ENCODE data around the gene FAM78B. TPM values are rescaled to one million over a fixed set of nuclear protein-coding genes. Genes with fewer than 3 reads are reported as not detected.
A peak's percentile ranks its signal among the peaks of the same experiment; 100 is the strongest.

Gene FAM78B
- total RNA-seq, 2 donors from 2014 or later, result 0.47 TPM; not detected in 1

DNA sequence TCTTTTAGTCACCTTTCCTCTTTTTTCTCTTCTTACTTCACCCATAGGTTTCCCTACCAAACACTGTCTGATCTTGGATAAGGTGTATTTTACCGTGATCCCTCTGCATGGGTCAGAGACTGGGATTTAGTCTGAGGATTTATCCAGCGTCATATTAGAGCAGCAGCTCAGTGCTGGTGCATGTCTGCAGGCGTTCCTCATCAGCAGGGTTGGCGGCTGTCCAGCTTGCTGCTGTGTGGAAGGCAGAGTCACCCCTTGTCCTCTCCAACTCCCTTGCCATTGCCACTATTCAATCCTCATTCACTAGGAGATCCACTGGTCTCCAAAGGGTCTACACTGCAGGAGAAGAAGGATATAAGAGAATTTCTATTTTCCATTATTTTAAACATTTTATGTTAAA, 7.3 kb upstream of the FAM78B start:
- no peaks in the 10 kb centered on the region for H3K36me3 Mint-ChIP-seq
- H3K27ac Mint-ChIP-seq, result no peak overlapping the region
- ATAC-seq (no peak), DNase-seq (ENCODE audit: low spot score) (no peak)
- peaks cover 27 to 32% of the 10 kb centered on the region in 2 donors for H3K27me3 Mint-ChIP-seq
- no peaks in the 10 kb centered on the region for H3K4me1 Mint-ChIP-seq (ENCODE audit: low read depth in 2 of 2)
- H3K9me3 Mint-ChIP-seq, result peaks cover 5% of the 10 kb centered on the region
- no peak overlapping the region for H3K4me3 Mint-ChIP-seq

DNA sequence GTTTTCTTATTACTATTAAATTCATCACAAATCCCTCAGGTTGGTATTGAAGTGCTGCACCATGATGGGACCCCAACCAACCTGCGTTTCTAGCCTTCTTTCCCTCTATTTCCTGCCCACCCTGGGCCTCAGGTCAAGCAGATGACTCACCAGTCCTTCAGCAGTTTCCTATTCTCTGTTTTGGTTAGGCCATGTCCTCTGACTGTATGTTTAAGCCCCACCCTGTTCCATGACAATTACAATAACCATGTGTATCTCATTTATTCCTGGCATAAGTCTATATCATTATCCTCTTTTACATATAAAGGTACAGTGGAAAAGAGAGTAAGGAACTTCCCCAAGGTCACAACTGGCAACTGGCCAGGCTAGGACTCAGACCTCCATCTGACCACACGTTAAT, 5.3 kb upstream of the FAM78B start:
- ATAC-seq (no peak), DNase-seq (ENCODE audit: low spot score) (no peak)
- H3K4me1 Mint-ChIP-seq (ENCODE audit: low read depth in 2 of 2), result no peaks in the 10 kb centered on the region
- no peak overlapping the region for H3K4me3 Mint-ChIP-seq
- H3K9me3 Mint-ChIP-seq, result peaks cover 5% of the 10 kb centered on the region
- H3K27me3 Mint-ChIP-seq, result peaks cover 34 to 39% of the 10 kb centered on the region in 2 donors
- H3K27ac Mint-ChIP-seq, result no peak overlapping the region
- no peaks in the 10 kb centered on the region for H3K36me3 Mint-ChIP-seq

DNA sequence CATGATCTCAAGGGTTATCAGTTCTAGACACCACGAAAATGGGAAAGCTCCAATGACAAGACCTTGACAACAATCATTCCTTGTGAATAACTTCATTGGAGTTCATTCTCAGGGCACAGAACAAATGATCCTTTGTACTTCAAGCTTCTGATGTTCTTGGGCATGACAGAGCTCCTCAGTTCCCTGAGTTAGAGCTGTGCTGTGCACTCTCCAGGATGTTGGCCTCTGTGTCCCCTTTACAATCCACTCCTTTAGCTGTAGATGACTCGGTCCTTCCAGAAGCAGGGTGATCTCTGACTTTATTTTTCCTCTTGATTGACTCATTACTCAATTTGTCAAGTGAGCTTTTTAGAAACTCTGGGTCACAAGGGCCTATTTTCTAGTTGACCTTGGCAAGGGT, 3.9 kb upstream of the FAM78B start:
- ATAC-seq, result no peak
- H3K9me3 Mint-ChIP-seq, result no peaks in the 10 kb centered on the region
- H3K27me3 Mint-ChIP-seq, result peaks cover 28 to 31% of the 10 kb centered on the region in 2 donors
- H3K36me3 Mint-ChIP-seq, result no peaks in the 10 kb centered on the region
- no peak overlapping the region for H3K4me3 Mint-ChIP-seq
- DNase-seq (ENCODE audit: low spot score), result no peak
- peaks cover 0 to 2% of the 10 kb centered on the region in 2 donors for H3K4me1 Mint-ChIP-seq (ENCODE audit: low read depth in 2 of 2)
- H3K27ac Mint-ChIP-seq, result peak overlapping the region in 1 of 2 donors; percentile 25

DNA sequence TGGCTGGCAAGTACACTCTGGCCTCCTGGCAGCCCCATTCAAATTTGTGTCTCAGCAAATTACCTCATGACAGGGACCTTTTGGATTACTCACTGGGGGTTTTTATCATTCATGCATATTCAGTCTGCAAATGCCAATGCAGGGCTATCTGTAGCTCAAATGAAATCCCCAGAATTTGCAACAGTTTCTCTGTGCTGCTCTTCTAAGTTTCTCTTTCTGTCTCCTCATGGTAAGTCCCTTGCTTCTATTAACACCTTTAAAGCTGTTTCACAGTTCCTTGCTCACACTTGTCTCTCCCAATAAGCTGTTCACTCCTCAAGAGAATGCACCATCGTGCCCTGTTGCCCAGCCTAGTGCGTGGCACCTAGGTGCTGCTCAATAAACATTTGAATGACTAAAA, 3.3 kb upstream of the FAM78B start:
- no peaks in the 10 kb centered on the region for H3K36me3 Mint-ChIP-seq
- ATAC-seq (peak; percentile 12 to 41), DNase-seq (ENCODE audit: low spot score) (no peak)
- peaks cover 0 to 5% of the 10 kb centered on the region in 2 donors for H3K4me1 Mint-ChIP-seq (ENCODE audit: low read depth in 2 of 2)
- no peak overlapping the region for H3K4me3 Mint-ChIP-seq
- no peaks in the 10 kb centered on the region for H3K9me3 Mint-ChIP-seq
- no peak overlapping the region for H3K27ac Mint-ChIP-seq
- peaks cover 28 to 31% of the 10 kb centered on the region in 2 donors for H3K27me3 Mint-ChIP-seq

DNA sequence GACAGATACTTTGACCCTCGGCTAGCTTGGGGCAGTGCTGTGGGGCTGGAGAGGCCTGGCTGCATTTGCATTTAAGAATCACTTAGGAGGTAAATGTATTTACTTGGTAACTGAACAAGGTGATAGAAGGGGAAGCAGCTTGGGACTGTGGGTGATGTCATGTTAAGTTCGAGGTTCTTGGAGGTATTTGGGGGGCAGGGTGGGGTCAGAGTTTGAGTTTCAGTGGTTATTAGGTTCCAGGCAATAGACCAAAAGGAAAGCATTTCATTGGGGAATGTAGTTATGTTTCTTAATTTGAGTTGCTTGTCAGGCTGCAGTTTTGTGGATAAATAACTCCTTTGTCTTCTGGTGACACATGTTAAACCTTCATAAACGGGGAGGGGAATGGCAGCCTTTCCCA, 2.4 kb upstream of the FAM78B start:
- ATAC-seq (no peak), DNase-seq (ENCODE audit: low spot score) (no peak)
- no peaks in the 10 kb centered on the region for H3K9me3 Mint-ChIP-seq
- peaks cover 0 to 5% of the 10 kb centered on the region in 2 donors for H3K4me1 Mint-ChIP-seq (ENCODE audit: low read depth in 2 of 2)
- peaks cover 28 to 31% of the 10 kb centered on the region in 2 donors for H3K27me3 Mint-ChIP-seq
- no peaks in the 10 kb centered on the region for H3K36me3 Mint-ChIP-seq
- H3K27ac Mint-ChIP-seq, result no peak overlapping the region
- H3K4me3 Mint-ChIP-seq, result no peak overlapping the region

DNA sequence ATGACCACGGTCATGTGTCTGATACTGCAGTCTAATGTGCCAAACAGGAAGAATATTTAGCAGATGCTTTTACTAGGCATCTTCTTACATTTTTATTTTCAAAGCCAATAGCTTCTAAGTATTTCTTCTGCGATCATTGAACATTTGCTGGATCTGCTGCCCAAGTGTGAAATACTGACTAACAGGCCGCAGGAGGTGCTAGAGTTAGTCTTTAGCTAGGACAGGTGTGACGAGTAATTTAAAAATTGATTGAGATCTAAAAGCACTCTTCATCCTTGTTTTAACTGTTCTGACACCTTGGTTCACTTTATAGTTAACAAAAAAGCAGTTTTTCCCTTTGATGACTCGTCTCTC, 748 bp upstream of the FAM78B start:
- ATAC-seq (no peak), DNase-seq (ENCODE audit: low spot score) (no peak)
- Mint-ChIP-seq H3K9me3 (no peaks in the 10 kb centered on the region), H3K27me3 (peaks cover 33 to 41% of the 10 kb centered on the region in 2 donors), H3K4me1 (ENCODE audit: low read depth in 2 of 2) (peaks cover 0 to 5% of the 10 kb centered on the region in 2 donors), H3K36me3 (no peaks in the 10 kb centered on the region), H3K27ac (no peak overlapping the region), H3K4me3 (peak overlapping the region; percentile 40)

DNA sequence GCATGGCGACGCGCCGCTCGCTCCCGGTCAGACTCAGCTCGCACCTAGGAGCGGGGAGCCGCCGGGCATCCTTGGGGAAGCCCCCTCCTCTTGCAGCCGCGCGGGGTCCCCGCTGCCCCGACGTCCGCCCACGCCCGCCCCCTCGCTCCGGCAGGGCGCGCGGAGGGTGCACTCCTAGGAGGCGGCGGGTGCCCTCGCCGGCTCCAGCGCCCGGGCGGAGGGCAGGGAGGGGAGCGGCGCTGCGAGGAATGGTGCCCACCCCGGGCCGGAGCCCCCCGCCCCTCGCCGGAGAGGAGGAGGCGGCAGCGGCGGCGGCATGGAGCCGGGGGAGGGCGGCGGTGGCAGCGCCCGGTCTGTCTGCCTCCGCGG, 488 bp downstream of the FAM78B start:
- no peaks in the 10 kb centered on the region for H3K9me3 Mint-ChIP-seq
- H3K4me3 Mint-ChIP-seq, result no peak overlapping the region
- H3K27ac Mint-ChIP-seq, result no peak overlapping the region
- DNase-seq (ENCODE audit: low spot score) (no peak), ATAC-seq (peak; percentile 19 to 25)
- peaks cover 42 to 51% of the 10 kb centered on the region in 2 donors for H3K27me3 Mint-ChIP-seq
- H3K4me1 Mint-ChIP-seq (ENCODE audit: low read depth in 2 of 2), result peaks cover 0 to 5% of the 10 kb centered on the region in 2 donors
- H3K36me3 Mint-ChIP-seq, result no peaks in the 10 kb centered on the region

DNA sequence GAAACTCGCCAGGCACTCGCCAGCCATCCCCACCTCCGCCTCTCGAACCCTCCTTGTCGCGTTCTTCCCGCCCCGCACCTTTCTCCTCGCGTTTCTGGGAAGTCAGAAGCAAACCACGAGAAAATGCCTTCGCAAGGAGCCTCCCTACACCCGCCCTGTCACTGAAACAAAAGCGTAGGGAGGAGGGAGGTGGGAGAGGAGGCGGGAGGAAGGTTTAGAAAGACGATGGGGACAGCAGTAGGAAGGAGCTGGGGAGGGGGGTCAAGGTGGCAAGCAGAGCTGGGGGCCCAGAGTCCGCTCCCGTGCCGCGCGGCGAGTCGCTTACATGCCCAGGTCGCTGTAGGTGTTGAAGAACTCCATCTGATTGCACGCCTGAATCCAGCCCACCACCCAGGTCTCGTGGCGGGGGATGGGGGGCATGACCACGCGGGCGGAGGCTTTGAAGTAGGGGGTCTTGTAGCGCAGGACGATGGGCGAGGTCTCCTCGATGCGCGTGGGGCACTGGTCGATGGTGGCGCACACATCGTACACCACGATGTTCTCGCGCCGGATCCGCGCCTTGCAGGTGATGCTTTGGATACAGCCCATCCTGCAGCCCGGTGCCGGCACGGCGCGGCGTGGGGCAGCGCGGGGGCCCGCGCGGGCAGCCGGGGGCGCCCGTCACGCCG, 1.0 kb downstream of the FAM78B start:
- H3K27ac Mint-ChIP-seq, result no peak overlapping the region
- peaks cover 43 to 55% of the 10 kb centered on the region in 2 donors for H3K27me3 Mint-ChIP-seq
- no peak for ATAC-seq
- H3K4me1 Mint-ChIP-seq (ENCODE audit: low read depth in 2 of 2), result peaks cover 0 to 5% of the 10 kb centered on the region in 2 donors
- H3K4me3 Mint-ChIP-seq, result peak overlapping the region; percentile 31
- H3K36me3 Mint-ChIP-seq, result no peaks in the 10 kb centered on the region
- DNase-seq (ENCODE audit: low spot score), result no peak
- H3K9me3 Mint-ChIP-seq, result no peaks in the 10 kb centered on the region

DNA sequence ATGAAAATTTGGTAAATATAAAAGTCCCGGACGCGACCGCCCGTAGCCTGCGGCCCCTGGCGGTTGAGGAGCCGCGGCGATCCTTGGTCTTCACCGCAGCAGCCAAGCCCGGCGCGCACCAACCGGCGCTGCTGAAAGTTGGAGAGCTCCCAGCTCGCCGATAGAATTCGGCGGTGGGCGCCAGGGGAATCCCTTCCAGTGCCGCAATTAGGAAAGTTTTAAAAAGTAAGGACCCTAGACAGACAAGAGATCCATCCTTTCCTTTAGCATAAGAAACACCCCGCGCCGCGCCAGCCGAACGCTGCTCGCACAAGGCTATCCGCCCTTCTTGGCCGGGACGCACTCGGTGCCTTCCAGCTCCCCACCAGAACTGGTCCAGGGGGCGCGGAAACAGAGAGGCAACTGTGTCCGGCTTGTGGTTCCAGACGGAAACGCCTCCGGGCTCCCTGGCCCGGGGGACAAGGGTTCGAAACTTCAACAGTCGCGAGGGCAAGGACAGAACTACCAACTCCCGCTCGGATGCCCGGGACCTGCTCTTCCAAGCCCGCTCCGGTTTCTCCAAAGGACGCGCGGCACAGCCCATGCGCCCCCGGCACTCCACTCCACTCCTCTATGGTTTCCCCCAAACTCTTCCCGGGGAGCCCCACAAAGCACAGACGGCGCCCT, 1.7 kb downstream of the FAM78B start:
- Mint-ChIP-seq H3K36me3 (no peaks in the 10 kb centered on the region), H3K4me1 (ENCODE audit: low read depth in 2 of 2) (peaks cover 0 to 5% of the 10 kb centered on the region in 2 donors), H3K27me3 (peaks cover 38 to 52% of the 10 kb centered on the region in 2 donors), H3K27ac (no peak overlapping the region), H3K9me3 (no peaks in the 10 kb centered on the region), H3K4me3 (peak overlapping the region; percentile 31)
- DNase-seq (ENCODE audit: low spot score) (no peak), ATAC-seq (no peak)

DNA sequence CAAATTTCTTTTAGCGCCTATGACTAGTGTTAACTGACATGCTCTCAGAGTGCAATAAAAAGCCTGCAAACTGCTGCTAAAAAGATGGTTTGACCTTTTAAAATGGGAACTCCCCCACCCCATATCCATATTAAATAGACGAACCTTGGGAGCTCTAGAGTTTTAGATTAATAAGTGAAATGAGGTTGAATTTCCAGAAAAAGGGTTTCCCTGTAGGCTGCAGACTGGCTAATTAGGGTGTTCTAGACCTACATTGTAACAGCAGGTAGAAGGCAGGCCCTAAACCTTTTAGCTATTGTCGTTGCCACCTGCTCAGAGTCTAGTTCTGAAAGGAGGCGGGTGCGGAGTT, 2.2 kb downstream of the FAM78B start:
- no peak overlapping the region for H3K27ac Mint-ChIP-seq
- no peaks in the 10 kb centered on the region for H3K9me3 Mint-ChIP-seq
- peaks cover 38 to 54% of the 10 kb centered on the region in 2 donors for H3K27me3 Mint-ChIP-seq
- no peak for DNase-seq (ENCODE audit: low spot score)
- no peaks in the 10 kb centered on the region for H3K36me3 Mint-ChIP-seq
- peaks cover 0 to 5% of the 10 kb centered on the region in 2 donors for H3K4me1 Mint-ChIP-seq (ENCODE audit: low read depth in 2 of 2)
- no peak for ATAC-seq
- no peak overlapping the region for H3K4me3 Mint-ChIP-seq

DNA sequence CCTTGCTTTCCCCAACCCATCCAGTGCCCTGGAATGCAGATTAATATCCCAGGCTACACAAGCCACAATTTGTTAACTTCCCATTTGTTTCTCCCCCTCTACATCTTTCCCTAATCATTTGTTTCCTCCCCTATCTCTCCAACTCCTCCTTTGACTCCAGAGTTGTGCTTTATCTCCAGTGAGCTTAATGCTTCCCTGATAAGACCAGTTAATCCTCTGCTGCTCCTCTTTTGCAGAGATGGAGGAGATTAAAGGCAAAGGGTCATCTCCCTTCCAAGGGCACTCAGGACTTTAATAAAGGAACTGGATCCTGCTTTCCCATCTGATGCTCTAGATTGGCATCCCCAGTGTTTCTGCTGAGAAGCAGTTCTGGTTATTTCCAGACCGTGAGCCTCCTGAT, 7.1 kb downstream of the FAM78B start:
- Mint-ChIP-seq H3K27me3 (peaks cover 19 to 41% of the 10 kb centered on the region in 2 donors), H3K4me1 (ENCODE audit: low read depth in 2 of 2) (no peaks in the 10 kb centered on the region), H3K9me3 (no peaks in the 10 kb centered on the region), H3K36me3 (no peaks in the 10 kb centered on the region), H3K27ac (no peak overlapping the region), H3K4me3 (no peak overlapping the region)
- ATAC-seq (no peak), DNase-seq (ENCODE audit: low spot score) (no peak)

DNA sequence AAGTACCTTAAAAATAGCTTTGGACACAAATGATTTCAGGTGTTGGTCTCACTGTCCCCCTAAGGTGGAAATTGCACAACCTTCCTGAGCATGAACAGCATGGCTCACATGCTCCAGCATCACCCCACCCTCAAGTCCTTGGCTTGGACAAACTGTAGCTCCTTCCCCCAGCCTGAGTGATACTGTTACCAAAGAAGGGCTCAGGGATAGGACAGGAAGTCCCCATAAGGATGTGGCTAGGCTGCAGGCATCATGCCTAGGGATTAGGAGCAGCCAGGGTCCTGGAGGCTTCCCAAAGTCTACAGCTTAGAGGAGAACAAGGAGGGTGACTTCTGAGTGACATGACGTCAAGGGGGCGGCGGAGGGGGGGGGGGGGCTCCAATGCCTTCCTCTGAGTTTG, 10.1 kb downstream of the FAM78B start:
- H3K4me3 Mint-ChIP-seq, result no peak overlapping the region
- H3K36me3 Mint-ChIP-seq, result no peaks in the 10 kb centered on the region
- H3K4me1 Mint-ChIP-seq (ENCODE audit: low read depth in 2 of 2), result no peaks in the 10 kb centered on the region
- ATAC-seq, result no peak
- no peak for DNase-seq (ENCODE audit: low spot score)
- H3K9me3 Mint-ChIP-seq, result no peaks in the 10 kb centered on the region
- H3K27ac Mint-ChIP-seq, result no peak overlapping the region
- H3K27me3 Mint-ChIP-seq, result peaks cover 8 to 25% of the 10 kb centered on the region in 2 donors

DNA sequence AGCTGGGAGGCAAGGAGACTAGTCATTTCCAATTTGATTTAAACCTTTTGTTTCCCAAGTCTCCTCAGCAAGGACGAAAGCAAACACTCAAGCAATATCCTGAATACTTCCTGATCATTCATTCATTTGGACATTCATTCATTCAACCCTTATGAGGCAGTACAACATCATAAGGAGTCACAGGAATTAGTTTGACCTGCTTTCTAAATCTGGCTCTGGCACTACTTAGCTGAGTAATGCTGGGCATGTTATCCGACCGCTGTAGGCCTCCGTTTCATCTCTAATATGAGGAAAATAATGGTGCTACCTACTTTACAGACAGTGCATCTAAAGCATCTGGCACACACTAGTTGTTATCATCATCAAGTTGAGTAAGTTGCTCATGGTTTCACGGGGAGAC, 11.7 kb downstream of the FAM78B start:
- H3K4me1 Mint-ChIP-seq (ENCODE audit: low read depth in 2 of 2), result no peaks in the 10 kb centered on the region
- no peaks in the 10 kb centered on the region for H3K9me3 Mint-ChIP-seq
- no peaks in the 10 kb centered on the region for H3K36me3 Mint-ChIP-seq
- peaks cover 2 to 13% of the 10 kb centered on the region in 2 donors for H3K27me3 Mint-ChIP-seq
- no peak for DNase-seq (ENCODE audit: low spot score)
- H3K4me3 Mint-ChIP-seq, result no peak overlapping the region
- no peak overlapping the region for H3K27ac Mint-ChIP-seq
- ATAC-seq, result no peak

DNA sequence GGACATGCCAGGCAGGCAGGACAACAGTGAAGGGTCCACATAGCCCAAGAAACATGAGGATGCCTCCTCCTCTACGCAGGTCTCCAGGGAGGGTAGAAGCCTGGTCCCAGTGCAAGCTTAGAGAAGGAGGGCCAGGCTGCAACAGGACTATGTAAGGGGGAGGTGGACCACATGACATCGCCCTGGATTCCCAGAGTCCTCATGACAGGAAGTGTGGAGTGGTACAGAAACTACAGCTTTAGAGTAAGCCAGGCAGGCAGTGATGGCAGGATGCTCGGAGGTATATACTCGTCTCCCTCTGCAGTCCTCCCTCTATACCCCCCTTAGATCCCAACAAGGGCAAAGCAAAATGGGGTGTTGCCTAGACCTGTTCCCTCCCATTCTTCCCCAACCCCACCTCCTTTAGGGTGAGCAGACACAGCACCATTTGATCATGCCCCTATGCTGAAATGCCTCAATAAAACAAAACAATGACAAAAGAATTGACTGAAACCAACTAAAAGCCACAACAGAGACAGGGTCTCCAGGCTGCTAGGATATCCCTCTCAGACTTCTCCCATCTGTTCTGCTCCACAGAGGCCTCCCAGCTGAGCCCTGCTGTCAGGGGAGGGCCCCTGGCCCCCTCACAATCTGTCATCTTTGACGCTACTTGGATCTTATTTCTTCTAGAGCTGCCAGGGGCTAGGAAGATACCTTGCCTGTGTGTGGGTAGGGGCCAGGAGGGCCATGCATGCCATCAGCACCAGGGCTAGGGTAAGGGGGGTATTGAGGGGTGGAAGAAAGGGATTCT, 13.1 kb downstream of the FAM78B start:
- H3K4me1 Mint-ChIP-seq (ENCODE audit: low read depth in 2 of 2), result no peaks in the 10 kb centered on the region
- H3K36me3 Mint-ChIP-seq, result no peaks in the 10 kb centered on the region
- H3K27ac Mint-ChIP-seq, result no peak overlapping the region
- no peak overlapping the region for H3K4me3 Mint-ChIP-seq
- peaks cover 2 to 4% of the 10 kb centered on the region in 2 donors for H3K27me3 Mint-ChIP-seq
- no peak for DNase-seq (ENCODE audit: low spot score)
- no peaks in the 10 kb centered on the region for H3K9me3 Mint-ChIP-seq
- peak; percentile 29 to 57 for ATAC-seq
